CD4-positive, alpha-beta memory T cell (primary cell): ENCODE measurements around the gene CYS1. TPM values are rescaled to one million over a fixed set of nuclear protein-coding genes. Genes with fewer than 3 reads are reported as not detected.
A peak's percentile ranks its signal among the peaks of the same experiment; 100 is the strongest.

Experiments used
- CTCF ChIA-PET: fragments of 350-600 bp; sonication (Branson Sonifier 250); formaldehyde crosslinking; loops from one replicate; lab custom pipeline; 2021; ENCODE audit warnings: inconsistent platforms; ENCODE audit not compliant: partially characterized antibody; lab: Charles Lee
- POLR2A ChIA-PET: fragments of 350-600 bp; sonication (Branson Sonifier 250); formaldehyde crosslinking; loops from one replicate; lab custom pipeline; 2021; ENCODE audit not compliant: partially characterized antibody; lab: Charles Lee
- DNase-seq, 5 donors: peaks; one replicate each; pipeline versions ENCODE4 v3.0.0 to v3.0.0-alpha.2; 2020 to 2022; ENCODE audit warnings: mixed read lengths in 1 of 5
- H3K27ac ChIP-seq: one replicate; pipeline ENCODE4 v1.7.0; 2013; ENCODE audit warnings: low read depth, low read length
- H3K27me3 ChIP-seq: 2 replicates; pipeline ENCODE4 v1.7.0; 2013; ENCODE audit warnings: mild to moderate bottlenecking, low read length, moderate library complexity; ENCODE audit not compliant: insufficient read depth
- H3K36me3 ChIP-seq: 2 replicates; pipeline ENCODE4 v1.7.0; 2013; ENCODE audit warnings: mild to moderate bottlenecking, low read length, moderate library complexity; ENCODE audit not compliant: insufficient read depth
- H3K4me1 ChIP-seq: 2 replicates; pipeline ENCODE4 v1.7.0; 2013; ENCODE audit warnings: mild to moderate bottlenecking, low read length, moderate library complexity; ENCODE audit not compliant: insufficient read depth
- H3K4me3 ChIP-seq, 2 donors: one replicate each; pipeline ENCODE4 v1.7.0; 2013; ENCODE audit warnings: low read length in 2 of 2, mild to moderate bottlenecking in 1 of 2
- H3K9me3 ChIP-seq, 2 donors: one replicate each; pipeline ENCODE4 v1.7.0; 2013; ENCODE audit warnings: low read length in 2 of 2, control low read depth in 1 of 2; ENCODE audit not compliant: control insufficient read depth in 1 of 2
- H3K27ac Mint-ChIP-seq, 7 donors: one replicate each; pipeline ENCODE4 v1.8.0; 2020 to 2021; ENCODE audit warnings: mixed read lengths in 7 of 7, mild to moderate bottlenecking in 6 of 7, inconsistent platforms in 3 of 7, moderate library complexity in 3 of 7
- H3K27me3 Mint-ChIP-seq, 2 donors: one replicate each; pipeline ENCODE4 v1.8.0; 2020 to 2021; ENCODE audit warnings: mixed read lengths in 2 of 2
- H3K36me3 Mint-ChIP-seq, 2 donors: one replicate each; pipeline ENCODE4 v1.8.0; 2020 to 2021; ENCODE audit warnings: mixed read lengths in 2 of 2, inconsistent platforms in 1 of 2, mild to moderate bottlenecking in 1 of 2
- H3K4me1 Mint-ChIP-seq, 4 donors: one replicate each; pipeline ENCODE4 v1.8.0; 2020 to 2021; ENCODE audit warnings: mixed read lengths in 4 of 4, mild to moderate bottlenecking in 1 of 4
- H3K4me3 Mint-ChIP-seq, 8 donors: one replicate each; pipeline ENCODE4 v1.8.0; 2020 to 2021; ENCODE audit warnings: mixed read lengths in 8 of 8, mild to moderate bottlenecking in 7 of 8, moderate library complexity in 6 of 8, inconsistent platforms in 3 of 8
- H3K9me3 Mint-ChIP-seq, 8 donors: one replicate each; pipeline ENCODE4 v1.8.0; 2020 to 2021; ENCODE audit warnings: mixed read lengths in 8 of 8, mild to moderate bottlenecking in 5 of 8, inconsistent platforms in 3 of 8, moderate library complexity in 1 of 8
- intact Hi-C: fragments of 100-400 bp; cut with micrococcal nuclease; formaldehyde crosslinking; loops from one replicate; pipeline ENCODE4 v1.15.1; 2023
- polyA plus RNA-seq, 2 donors: library from polyadenylated mRNA; unstranded; fragments of 300-500 nt; fragmentation: Illumina TruSeq; gene quantifications; one replicate each; pipeline ENCODE4 v1.2.3, GENCODE V29; 2021
- total RNA-seq, 2 experiments: library from RNA; stranded (reverse); gene quantifications; one replicate each; pipeline ENCODE4 v1.2.3, GENCODE V29; 2021

CYS1 gene
- total and polyA plus RNA-seq, 4 experiments from 2014 or later, result not detected

DNA sequence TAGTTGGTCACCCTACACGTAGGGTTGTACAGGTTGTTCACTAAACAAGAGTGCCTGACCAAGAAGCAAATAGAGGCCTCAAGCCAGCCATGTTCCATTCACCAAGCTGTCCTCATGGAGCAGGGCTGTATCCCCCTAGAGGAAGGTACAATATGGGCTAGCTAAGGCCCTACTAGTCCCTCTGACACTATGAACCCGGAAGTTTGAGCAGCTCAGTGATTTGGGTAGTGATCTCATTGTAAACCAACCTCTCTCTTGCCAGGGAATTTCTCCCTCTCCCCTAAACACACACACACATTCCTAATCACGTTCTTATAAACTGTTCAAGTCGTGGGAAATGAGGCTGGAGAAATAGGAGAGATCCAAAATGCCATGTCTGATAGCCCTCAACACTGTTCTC, 6.7 kb upstream of the CYS1 start:
- CTCF ChIA-PET, result interaction anchor here (2.4 to 6.6 kb wide), 2 partner anchors 10 to 15 kb away, joined by 11 to 41 read pairs; no protein-coding TSS in a partner anchor

DNA sequence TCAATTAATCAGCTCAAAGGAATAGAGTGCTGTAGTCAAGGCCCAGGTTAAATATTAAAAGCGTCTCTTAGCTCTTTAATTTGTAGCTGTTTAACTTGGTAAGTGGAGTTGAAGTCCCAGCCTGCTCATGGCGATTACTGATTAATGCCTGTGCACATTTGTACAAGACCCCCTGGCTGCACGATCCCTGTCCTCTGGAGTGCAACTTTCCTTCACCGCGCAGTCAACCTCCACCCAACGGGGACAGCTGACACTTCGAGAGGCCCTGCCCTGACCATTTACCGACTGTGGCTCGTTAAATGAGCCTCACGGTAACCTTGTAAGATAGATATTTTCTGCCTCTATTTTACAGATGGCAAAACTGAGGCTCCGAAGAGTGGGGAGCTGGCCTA, 5.5 kb upstream of the CYS1 start:
- H3K36me3 ChIP-seq, result no peaks in the 10 kb centered on the region
- H3K4me3 ChIP-seq, result no peak overlapping the region
- H3K27me3 ChIP-seq, result peaks cover 41% of the 10 kb centered on the region
- no peak overlapping the region for H3K27ac Mint-ChIP-seq
- no peak overlapping the region for H3K27ac ChIP-seq
- peaks cover 0 to 4% of the 10 kb centered on the region in 2 donors for H3K36me3 Mint-ChIP-seq
- H3K9me3 ChIP-seq, result no peaks in the 10 kb centered on the region
- no peaks in the 10 kb centered on the region for H3K9me3 Mint-ChIP-seq
- H3K4me1 ChIP-seq, result peaks cover 14% of the 10 kb centered on the region
- DNase-seq, result no peak
- no peak overlapping the region for H3K4me3 Mint-ChIP-seq
- ChIA-PET POLR2A (no interaction called here), CTCF (interaction anchor here (1.3 to 3.6 kb wide), 4 partner anchors 10 to 350 kb away, joined by 5 to 27 read pairs (median 12); no protein-coding TSS in a partner anchor)
- peaks cover 40 to 64% of the 10 kb centered on the region in 2 donors for H3K27me3 Mint-ChIP-seq
- H3K4me1 Mint-ChIP-seq, result peaks cover 6 to 13% (median 7%) of the 10 kb centered on the region in 4 donors
- intact Hi-C loops, result no loop called here

More for the DNA sequence above, 6.7 kb upstream of the CYS1 start:
- H3K36me3 Mint-ChIP-seq, result peaks cover 0 to 4% of the 10 kb centered on the region in 2 donors
- Histone ChIP-seq H3K27ac (no peak overlapping the region), H3K27me3 (peaks cover 34% of the 10 kb centered on the region), H3K4me1 (peaks cover under 1% of the 10 kb centered on the region), H3K9me3 (no peaks in the 10 kb centered on the region), H3K4me3 (no peak overlapping the region), H3K36me3 (no peaks in the 10 kb centered on the region)
- no peak overlapping the region for H3K4me3 Mint-ChIP-seq
- POLR2A ChIA-PET, result no interaction called here
- DNase-seq, result no peak
- H3K27me3 Mint-ChIP-seq, result peaks cover 36 to 63% of the 10 kb centered on the region in 2 donors
- H3K9me3 Mint-ChIP-seq, result peaks cover 0 to 3% (median under 1%) of the 10 kb centered on the region in 8 donors
- peaks cover 0 to 10% (median 5%) of the 10 kb centered on the region in 4 donors for H3K4me1 Mint-ChIP-seq
- intact Hi-C loops, result no loop called here
- H3K27ac Mint-ChIP-seq, result no peak overlapping the region

DNA sequence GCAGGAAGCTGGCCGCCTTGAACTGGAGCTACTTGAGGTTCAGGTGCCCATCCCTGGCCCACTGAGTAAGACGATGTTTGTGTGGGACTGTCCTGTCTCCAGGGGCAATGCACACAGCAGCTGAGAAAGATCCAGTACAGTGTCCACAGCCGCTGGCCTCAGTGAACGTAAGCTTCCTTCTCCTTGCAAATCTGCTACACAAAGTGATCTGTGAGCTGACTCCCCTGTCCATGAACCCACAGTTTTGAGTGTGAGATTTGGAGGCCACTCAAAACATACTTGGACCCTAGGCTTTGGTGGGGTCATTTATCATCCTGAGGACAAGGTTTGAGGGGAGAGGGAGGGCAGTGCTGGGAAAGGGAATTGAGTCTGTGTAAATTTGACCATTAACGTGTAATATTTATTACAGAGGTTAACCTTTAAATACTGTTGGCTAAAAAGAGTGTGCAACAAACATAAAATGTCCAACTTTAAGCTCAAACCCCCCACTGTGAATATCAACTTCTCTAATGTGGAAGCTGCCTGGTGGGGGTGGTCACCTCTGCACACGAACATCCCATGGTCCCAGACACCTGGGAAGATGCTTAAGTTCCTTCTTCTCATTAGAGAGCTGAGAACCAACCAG, 4.9 kb upstream of the CYS1 start:
- H3K36me3 ChIP-seq, result no peaks in the 10 kb centered on the region
- Mint-ChIP-seq H3K27ac (no peak overlapping the region), H3K36me3 (peaks cover 0 to 4% of the 10 kb centered on the region in 2 donors), H3K4me3 (no peak overlapping the region), H3K4me1 (peaks cover 6 to 13% (median 8%) of the 10 kb centered on the region in 4 donors), H3K27me3 (peaks cover 37 to 60% of the 10 kb centered on the region in 2 donors), H3K9me3 (no peaks in the 10 kb centered on the region)
- no peak overlapping the region for H3K4me3 ChIP-seq
- ChIA-PET CTCF (interaction anchor here (1.3 to 3.6 kb wide), 4 partner anchors 10 to 350 kb away, joined by 5 to 27 read pairs (median 12); no protein-coding TSS in a partner anchor), POLR2A (no interaction called here)
- DNase-seq, result no peak
- H3K27me3 ChIP-seq, result peaks cover 40% of the 10 kb centered on the region
- intact Hi-C loops, result no loop called here
- peaks cover 16% of the 10 kb centered on the region for H3K4me1 ChIP-seq
- H3K27ac ChIP-seq, result no peak overlapping the region
- H3K9me3 ChIP-seq, result no peaks in the 10 kb centered on the region

DNA sequence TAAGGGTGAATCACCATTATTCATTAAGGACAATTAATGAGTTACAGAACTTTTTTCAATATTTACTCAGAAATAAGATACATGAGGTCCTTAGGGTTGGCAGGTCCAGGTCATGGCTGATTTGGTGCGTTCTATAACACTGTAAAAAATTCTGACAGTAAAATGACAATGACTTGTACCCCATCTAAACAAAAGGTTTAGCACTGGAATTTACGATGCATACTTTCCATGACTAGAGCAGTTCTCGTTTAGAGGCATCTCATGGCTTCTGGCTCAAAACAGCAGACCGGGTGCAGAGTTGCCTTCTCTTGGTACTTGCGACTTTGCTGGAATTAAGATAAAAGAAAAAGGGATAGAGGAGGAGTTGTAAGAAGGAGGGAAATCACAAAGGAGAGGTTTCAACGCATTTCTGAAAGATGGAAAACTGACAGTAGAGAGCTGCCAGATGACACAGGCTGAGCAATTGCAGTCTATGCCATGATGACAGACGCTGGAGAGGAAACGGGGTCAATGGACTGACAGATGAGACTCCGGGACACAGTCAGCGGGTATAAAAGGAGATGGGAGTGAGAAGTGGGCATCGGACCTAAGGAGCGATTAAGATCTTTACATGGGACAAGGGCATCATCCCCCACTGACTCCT, 4.1 kb upstream of the CYS1 start:
- Histone ChIP-seq H3K36me3 (no peaks in the 10 kb centered on the region), H3K9me3 (no peaks in the 10 kb centered on the region), H3K4me1 (peaks cover 17% of the 10 kb centered on the region), H3K27ac (no peak overlapping the region), H3K27me3 (peaks cover 36% of the 10 kb centered on the region), H3K4me3 (no peak overlapping the region)
- peak overlapping the region in 1 of 7 donors; percentile 2 for H3K27ac Mint-ChIP-seq
- intact Hi-C loops, result no loop called here
- ChIA-PET POLR2A (no interaction called here), CTCF (interaction anchor here (1.6 to 3.6 kb wide), 4 partner anchors 11 to 351 kb away, joined by 5 to 34 read pairs (median 22); no protein-coding TSS in a partner anchor)
- H3K9me3 Mint-ChIP-seq, result no peaks in the 10 kb centered on the region
- peaks cover 0 to 5% of the 10 kb centered on the region in 2 donors for H3K36me3 Mint-ChIP-seq
- DNase-seq, result no peak
- H3K4me3 Mint-ChIP-seq, result no peak overlapping the region
- peaks cover 37 to 53% of the 10 kb centered on the region in 2 donors for H3K27me3 Mint-ChIP-seq
- peaks cover 6 to 14% (median 8%) of the 10 kb centered on the region in 4 donors for H3K4me1 Mint-ChIP-seq

DNA sequence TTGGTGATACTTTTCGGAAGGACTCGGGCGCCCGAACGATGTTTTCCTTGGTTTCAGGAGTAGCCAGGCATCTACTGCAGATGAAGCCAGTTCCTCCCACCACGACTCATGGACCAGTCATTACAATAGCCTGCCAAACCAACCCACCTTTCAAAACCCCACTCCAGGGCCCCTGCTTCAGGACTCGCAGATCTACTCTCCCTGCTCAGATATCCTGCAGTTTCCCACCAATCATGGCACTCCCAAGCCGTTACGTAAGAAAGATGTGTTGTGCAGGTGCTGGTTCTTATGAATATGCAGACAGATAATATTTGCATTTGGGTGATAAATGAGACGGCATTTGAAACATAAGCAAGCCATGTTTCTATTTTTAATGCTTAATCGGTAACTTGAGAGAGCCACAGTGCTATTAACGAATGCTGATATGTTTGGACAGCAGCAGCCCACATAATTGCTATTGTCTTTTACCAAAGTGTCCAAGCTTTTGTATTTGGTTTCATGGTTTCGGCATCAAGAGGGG, 3.5 kb upstream of the CYS1 start:
- no peak overlapping the region for H3K27ac Mint-ChIP-seq
- peak overlapping the region in 2 of 8 donors; percentile 39 to 46 for H3K4me3 Mint-ChIP-seq
- ChIA-PET POLR2A (no interaction called here), CTCF (interaction anchor here (1.0 to 3.6 kb wide), 3 partner anchors 12 to 352 kb away, joined by 3 to 34 read pairs (median 16); no protein-coding TSS in a partner anchor)
- peaks cover 39% of the 10 kb centered on the region for H3K27me3 ChIP-seq
- peaks cover 8 to 20% (median 11%) of the 10 kb centered on the region in 4 donors for H3K4me1 Mint-ChIP-seq
- peaks cover 0 to 8% of the 10 kb centered on the region in 2 donors for H3K36me3 Mint-ChIP-seq
- intact Hi-C loops, result no loop called here
- peaks cover 23% of the 10 kb centered on the region for H3K4me1 ChIP-seq
- no peak overlapping the region for H3K4me3 ChIP-seq
- no peaks in the 10 kb centered on the region for H3K9me3 ChIP-seq
- no peaks in the 10 kb centered on the region for H3K36me3 ChIP-seq
- no peak for DNase-seq
- peaks cover 0 to 2% (median 0%) of the 10 kb centered on the region in 8 donors for H3K9me3 Mint-ChIP-seq
- no peak overlapping the region for H3K27ac ChIP-seq
- H3K27me3 Mint-ChIP-seq, result peaks cover 41 to 54% of the 10 kb centered on the region in 2 donors

DNA sequence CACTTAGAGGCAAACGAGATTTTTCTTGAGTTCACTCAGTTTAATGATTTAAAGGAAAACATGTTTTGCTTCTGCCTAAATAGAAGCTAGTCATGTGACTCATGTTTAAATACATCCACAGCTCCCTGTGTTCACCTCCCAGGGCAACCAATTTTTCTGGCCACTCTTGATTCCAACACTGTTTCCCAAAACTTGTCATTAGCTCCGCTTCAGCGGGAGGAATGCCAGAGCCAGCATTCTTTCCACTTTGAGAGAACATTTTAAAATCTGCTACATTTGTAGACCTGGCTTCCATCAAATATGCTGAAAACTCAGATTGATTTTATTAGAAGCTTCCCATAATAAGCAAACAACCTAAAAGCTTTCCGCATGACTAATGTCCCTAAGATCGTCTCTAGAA, 2.8 kb upstream of the CYS1 start:
- ChIA-PET POLR2A (no interaction called here), CTCF (interaction anchor here (0.7 to 3.6 kb wide), 9 partner anchors 8 to 352 kb away, joined by 3 to 34 read pairs (median 5); no protein-coding TSS in a partner anchor)
- Mint-ChIP-seq H3K9me3 (peaks cover 0 to 2% (median 0%) of the 10 kb centered on the region in 8 donors), H3K4me3 (peak overlapping the region in 1 of 8 donors; percentile 15), H3K4me1 (peaks cover 8 to 20% (median 11%) of the 10 kb centered on the region in 4 donors), H3K27ac (peak overlapping the region in 1 of 7 donors; percentile 48), H3K27me3 (peaks cover 46 to 59% of the 10 kb centered on the region in 2 donors), H3K36me3 (peaks cover 0 to 8% of the 10 kb centered on the region in 2 donors)
- intact Hi-C loops, result no loop called here
- H3K9me3 ChIP-seq, result no peaks in the 10 kb centered on the region
- peaks cover 46% of the 10 kb centered on the region for H3K27me3 ChIP-seq
- H3K4me1 ChIP-seq, result peaks cover 24% of the 10 kb centered on the region
- no peak overlapping the region for H3K4me3 ChIP-seq
- no peaks in the 10 kb centered on the region for H3K36me3 ChIP-seq
- no peak for DNase-seq
- no peak overlapping the region for H3K27ac ChIP-seq
